ENCODE measurements around the gene LIPC. TPM values are rescaled to one million over a fixed set of nuclear protein-coding genes. Genes with fewer than 3 reads are reported as not detected.

Gene LIPC
- total RNA-seq, 2 donors from 2014 or later: not detected

DNA sequence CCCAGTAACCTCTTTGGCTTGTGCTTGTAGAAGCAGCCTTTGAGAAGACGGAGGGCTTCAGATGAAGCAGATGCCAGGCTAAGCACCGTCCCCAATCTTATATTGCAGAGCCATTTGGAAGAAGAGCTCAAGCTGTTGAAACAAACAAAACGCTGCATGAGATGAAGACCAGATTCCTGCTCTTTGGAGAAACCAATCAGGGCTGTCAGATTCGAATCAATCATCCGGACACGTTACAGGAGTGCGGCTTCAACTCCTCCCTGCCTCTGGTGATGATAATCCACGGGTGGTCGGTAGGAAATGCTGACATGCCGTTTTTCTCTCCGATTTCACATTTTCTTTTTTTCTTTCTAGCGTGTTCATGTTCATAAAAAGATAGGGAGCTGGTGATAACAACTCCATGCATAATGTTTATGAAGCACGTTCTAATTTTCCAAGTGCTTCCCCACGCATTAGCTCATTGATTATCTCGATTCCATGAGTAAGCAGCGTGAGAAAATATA lies 106.5 kb downstream of the LIPC start:
- Histone ChIP-seq H3K9me3 (no peaks in the 10 kb centered on the region), H3K27ac (no peak overlapping the region), H3K27me3 (replicated peaks; ENCODE audit: insufficient read depth) (no peaks in the 10 kb centered on the region), H3K4me3 (no peak overlapping the region), H3K36me3 (no peaks in the 10 kb centered on the region), H3K4me1 (ENCODE audit: control insufficient read depth in 1 of 2, low read depth in 2 of 2) (no peaks in the 10 kb centered on the region)
- ATAC-seq (ENCODE audit: insufficient number of reproducible peaks, low FRiP score, low read depth) (no peak), DNase-seq (ENCODE audit: low spot score) (no peak)
- TF ChIP-seq, protein P1, sequence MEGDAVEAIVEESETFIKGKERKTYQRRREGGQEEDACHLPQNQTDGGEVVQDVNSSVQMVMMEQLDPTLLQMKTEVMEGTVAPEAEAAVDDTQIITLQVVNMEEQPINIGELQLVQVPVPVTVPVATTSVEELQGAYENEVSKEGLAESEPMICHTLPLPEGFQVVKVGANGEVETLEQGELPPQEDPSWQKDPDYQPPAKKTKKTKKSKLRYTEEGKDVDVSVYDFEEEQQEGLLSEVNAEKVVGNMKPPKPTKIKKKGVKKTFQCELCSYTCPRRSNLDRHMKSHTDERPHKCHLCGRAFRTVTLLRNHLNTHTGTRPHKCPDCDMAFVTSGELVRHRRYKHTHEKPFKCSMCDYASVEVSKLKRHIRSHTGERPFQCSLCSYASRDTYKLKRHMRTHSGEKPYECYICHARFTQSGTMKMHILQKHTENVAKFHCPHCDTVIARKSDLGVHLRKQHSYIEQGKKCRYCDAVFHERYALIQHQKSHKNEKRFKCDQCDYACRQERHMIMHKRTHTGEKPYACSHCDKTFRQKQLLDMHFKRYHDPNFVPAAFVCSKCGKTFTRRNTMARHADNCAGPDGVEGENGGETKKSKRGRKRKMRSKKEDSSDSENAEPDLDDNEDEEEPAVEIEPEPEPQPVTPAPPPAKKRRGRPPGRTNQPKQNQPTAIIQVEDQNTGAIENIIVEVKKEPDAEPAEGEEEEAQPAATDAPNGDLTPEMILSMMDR (IDR thresholded peaks at IDR 0.05): no peak

DNA sequence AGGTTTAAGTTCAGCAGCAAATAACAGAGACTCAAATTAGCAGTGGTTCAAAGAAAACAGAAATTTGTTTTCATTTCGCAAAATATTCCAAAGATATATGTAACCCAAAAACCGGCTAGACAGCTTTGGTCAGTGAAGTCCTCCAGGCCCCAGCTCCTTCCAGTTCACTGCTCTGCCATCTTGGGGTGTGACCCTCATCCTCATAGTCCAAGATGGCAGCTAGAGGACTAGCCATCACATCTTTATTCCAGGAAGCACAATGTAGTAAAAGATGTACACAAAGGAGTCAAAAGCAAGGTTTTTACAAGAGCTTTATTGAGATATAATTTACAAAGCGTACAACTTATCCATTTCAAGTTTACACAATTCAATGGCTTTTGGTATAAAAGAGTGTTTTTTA lies 107.1 kb downstream of the LIPC start:
- Histone ChIP-seq H3K9me3 (no peaks in the 10 kb centered on the region), H3K27me3 (replicated peaks; ENCODE audit: insufficient read depth) (no peaks in the 10 kb centered on the region), H3K27ac (no peak overlapping the region), H3K4me3 (no peak overlapping the region), H3K4me1 (ENCODE audit: control insufficient read depth in 1 of 2, low read depth in 2 of 2) (no peaks in the 10 kb centered on the region), H3K36me3 (no peaks in the 10 kb centered on the region)
- no peak for ATAC-seq (ENCODE audit: insufficient number of reproducible peaks, low FRiP score, low read depth)
- no peak for DNase-seq (ENCODE audit: low spot score)
- TF ChIP-seq, protein P1 (IDR thresholded peaks at IDR 0.05): no peak

DNA sequence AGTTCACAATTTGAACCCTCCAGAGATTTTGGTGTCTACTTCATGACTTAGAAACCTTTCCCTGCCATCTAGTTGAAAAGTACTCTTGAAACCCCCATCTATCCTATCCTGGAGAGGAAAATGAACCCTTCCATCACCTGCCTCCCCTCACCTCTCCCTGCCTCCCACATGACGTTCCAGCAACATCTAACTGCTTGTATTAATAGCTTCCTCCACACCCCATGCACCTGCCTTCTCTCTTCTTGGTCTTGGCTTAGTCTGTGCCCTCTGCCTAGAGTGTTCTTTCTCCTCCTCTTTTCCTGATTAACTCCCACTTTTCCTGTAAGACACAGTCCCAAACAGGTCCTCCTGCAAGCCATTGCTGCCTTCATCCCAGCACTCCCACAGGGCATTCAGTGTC lies 107.8 kb downstream of the LIPC start:
- Histone ChIP-seq H3K27me3 (replicated peaks; ENCODE audit: insufficient read depth) (no peaks in the 10 kb centered on the region), H3K36me3 (no peaks in the 10 kb centered on the region), H3K4me1 (ENCODE audit: control insufficient read depth in 1 of 2, low read depth in 2 of 2) (no peaks in the 10 kb centered on the region), H3K9me3 (no peaks in the 10 kb centered on the region), H3K4me3 (no peak overlapping the region), H3K27ac (no peak overlapping the region)
- TF ChIP-seq, protein P1 (IDR thresholded peaks at IDR 0.05): no peak
- no peak for ATAC-seq (ENCODE audit: insufficient number of reproducible peaks, low FRiP score, low read depth)
- no peak for DNase-seq (ENCODE audit: low spot score)

DNA sequence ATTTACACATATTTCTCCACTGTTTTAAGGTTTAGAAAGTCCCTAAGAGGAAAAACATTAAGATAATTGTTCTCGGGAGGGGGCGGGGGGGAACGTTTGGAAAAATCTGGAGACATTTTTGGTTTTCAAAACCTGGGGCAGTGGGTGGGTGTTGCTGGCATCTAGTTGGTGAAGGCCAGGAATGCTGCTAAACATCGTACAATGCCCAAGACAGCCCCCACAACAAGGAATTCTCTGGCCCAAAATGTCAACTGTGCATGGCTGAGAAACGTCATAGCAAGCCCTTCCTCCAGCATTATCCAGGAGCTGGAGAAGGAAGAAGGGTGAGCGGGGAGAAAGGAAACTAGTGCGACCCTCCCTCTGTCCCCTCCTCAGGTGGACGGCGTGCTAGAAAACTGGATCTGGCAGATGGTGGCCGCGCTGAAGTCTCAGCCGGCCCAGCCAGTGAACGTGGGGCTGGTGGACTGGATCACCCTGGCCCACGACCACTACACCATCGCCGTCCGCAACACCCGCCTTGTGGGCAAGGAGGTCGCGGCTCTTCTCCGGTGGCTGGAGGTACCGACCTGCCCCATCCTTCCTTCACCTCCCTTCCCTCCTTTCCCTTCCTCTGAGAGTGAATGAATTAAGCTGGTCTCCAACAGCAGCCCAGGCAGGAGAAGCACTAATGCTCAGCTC lies 109.8 kb downstream of the LIPC start:
- H3K4me1 ChIP-seq (ENCODE audit: control insufficient read depth in 1 of 2, low read depth in 2 of 2): peaks cover 0 to 4% of the 10 kb centered on the region in 2 donors
- H3K27ac ChIP-seq: no peak overlapping the region
- TF ChIP-seq, protein P1 (IDR thresholded peaks at IDR 0.05): no peak
- no peaks in the 10 kb centered on the region for H3K27me3 ChIP-seq (replicated peaks; ENCODE audit: insufficient read depth)
- no peak overlapping the region for H3K4me3 ChIP-seq
- DNase-seq (ENCODE audit: low spot score) (no peak), ATAC-seq (ENCODE audit: insufficient number of reproducible peaks, low FRiP score, low read depth) (no peak)
- no peaks in the 10 kb centered on the region for H3K36me3 ChIP-seq
- H3K9me3 ChIP-seq: no peaks in the 10 kb centered on the region

DNA sequence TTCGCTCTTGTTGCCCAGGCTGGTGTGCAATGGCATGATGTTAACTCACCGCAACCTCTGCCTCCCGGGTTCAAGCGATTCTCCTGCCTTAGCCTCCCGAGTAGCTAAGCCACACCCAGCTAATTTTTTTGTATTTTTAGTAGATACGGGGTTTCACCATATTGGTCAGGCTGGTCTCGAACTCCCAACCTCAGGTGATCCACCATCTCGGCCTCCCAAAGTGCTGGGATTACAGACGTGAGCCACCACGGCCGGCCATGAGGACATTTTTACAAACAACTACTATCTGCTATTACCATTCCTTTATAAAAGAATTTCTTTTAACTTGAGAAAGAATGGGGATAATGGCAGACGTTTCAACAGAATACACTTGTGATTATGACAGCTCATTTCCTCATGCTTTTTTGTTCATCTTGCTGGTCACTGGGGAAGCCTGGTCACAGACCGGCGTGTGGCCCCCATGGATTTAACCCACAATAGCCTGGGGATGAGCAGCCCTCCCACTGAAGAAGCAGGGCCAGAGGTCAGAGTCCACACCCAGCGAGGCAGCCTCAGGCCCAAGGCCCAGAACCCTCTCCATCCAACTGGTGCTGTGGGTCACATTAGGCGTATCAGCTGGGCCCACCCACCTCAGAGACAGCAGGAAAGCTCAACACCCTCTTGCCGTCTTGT lies 112.0 kb downstream of the LIPC start:
- Histone ChIP-seq H3K36me3 (no peaks in the 10 kb centered on the region), H3K4me1 (ENCODE audit: control insufficient read depth in 1 of 2, low read depth in 2 of 2) (peaks cover 12 to 24% of the 10 kb centered on the region in 2 donors), H3K27ac (no peak overlapping the region), H3K4me3 (no peak overlapping the region), H3K27me3 (replicated peaks; ENCODE audit: insufficient read depth) (no peaks in the 10 kb centered on the region), H3K9me3 (no peaks in the 10 kb centered on the region)
- ATAC-seq (ENCODE audit: insufficient number of reproducible peaks, low FRiP score, low read depth) (no peak), DNase-seq (ENCODE audit: low spot score) (no peak)
- TF ChIP-seq, protein P1 (IDR thresholded peaks at IDR 0.05): no peak

All from thoracic aorta (tissue), 2 donors.